Lower leg skin (tissue), 4 donors: ENCODE data around the gene B3GALT5. TPM values are rescaled to one million over a fixed set of nuclear protein-coding genes. Genes with fewer than 3 reads are reported as not detected.

Experiments
- DNase-seq, 2 donors: peaks; one replicate each; pipeline ENCODE4 v3.0.0-alpha.2; 2019; ENCODE audit warnings: low spot score in 2 of 2
- H3K4me3 ChIP-seq: fragments of 200-600 bp; sonication (generic); 2 replicates; pipeline ENCODE4 v1.5.1; 2017; ENCODE audit warnings: mild to moderate bottlenecking, low read depth; ENCODE audit not compliant: poor library complexity, severe bottlenecking
- POLR2A ChIP-seq, 2 donors: fragments of 450-650 bp; IDR thresholded peaks; one replicate each; pipeline ENCODE4 v1.6.1; 2016 to 2017; ENCODE audit warnings: antibody characterized with exemption in 2 of 2, mild to moderate bottlenecking in 1 of 2, moderate library complexity in 1 of 2
- WGBS, 2 donors: methylation state at CpG; one replicate each; pipeline ENCODE4 v1.1.5; 2018; 5-methylcytosine and 5-hydroxymethylcytosine counted together
- intact Hi-C: fragments of 100-400 bp; cut with DNase I; formaldehyde crosslinking; loops from one replicate; pipeline ENCODE4 v1.15.0; 2023; ENCODE audit warnings: low total_unique reads
- total RNA-seq, 4 donors: library from RNA; depleted of rRNA; stranded (reverse); fragments of >200 nt; gene quantifications; one replicate each; pipeline ENCODE4 v1.1.0, GENCODE V29; 2016
- TF ChIP-seq, protein P1 (sequence below), 3 donors: fragments of 450-650 bp; IDR thresholded peaks; one replicate each; pipeline ENCODE4 v1.5.1; 2016; ENCODE audit warnings: antibody characterized with exemption in 3 of 3, mild to moderate bottlenecking in 3 of 3, moderate library complexity in 2 of 3

B3GALT5 gene
- total RNA-seq, 4 donors from 2014 or later, result 0.89 to 7.6 (median 4.1) TPM

GRCh38 chr21:39657091-39657689, 44.5 kb downstream of the B3GALT5 start:
- TF ChIP-seq, protein P1, sequence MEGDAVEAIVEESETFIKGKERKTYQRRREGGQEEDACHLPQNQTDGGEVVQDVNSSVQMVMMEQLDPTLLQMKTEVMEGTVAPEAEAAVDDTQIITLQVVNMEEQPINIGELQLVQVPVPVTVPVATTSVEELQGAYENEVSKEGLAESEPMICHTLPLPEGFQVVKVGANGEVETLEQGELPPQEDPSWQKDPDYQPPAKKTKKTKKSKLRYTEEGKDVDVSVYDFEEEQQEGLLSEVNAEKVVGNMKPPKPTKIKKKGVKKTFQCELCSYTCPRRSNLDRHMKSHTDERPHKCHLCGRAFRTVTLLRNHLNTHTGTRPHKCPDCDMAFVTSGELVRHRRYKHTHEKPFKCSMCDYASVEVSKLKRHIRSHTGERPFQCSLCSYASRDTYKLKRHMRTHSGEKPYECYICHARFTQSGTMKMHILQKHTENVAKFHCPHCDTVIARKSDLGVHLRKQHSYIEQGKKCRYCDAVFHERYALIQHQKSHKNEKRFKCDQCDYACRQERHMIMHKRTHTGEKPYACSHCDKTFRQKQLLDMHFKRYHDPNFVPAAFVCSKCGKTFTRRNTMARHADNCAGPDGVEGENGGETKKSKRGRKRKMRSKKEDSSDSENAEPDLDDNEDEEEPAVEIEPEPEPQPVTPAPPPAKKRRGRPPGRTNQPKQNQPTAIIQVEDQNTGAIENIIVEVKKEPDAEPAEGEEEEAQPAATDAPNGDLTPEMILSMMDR (IDR thresholded peaks at IDR 0.05), result no peak
- no peak for TF ChIP-seq POLR2A (IDR thresholded peaks at IDR 0.05)
- peak in 1 of 2 donors; percentile 31 for DNase-seq
- intact Hi-C loops, result loop anchor here (10.0 kb wide), 1 partner anchor 58 kb away; no protein-coding TSS in a partner anchor
- whole genome bisulfite sequencing, 2 donors, result 93 to 96% methylated on average over 5 of the region's 5 CpGs
- H3K4me3 ChIP-seq, result no peak overlapping the region

DNA sequence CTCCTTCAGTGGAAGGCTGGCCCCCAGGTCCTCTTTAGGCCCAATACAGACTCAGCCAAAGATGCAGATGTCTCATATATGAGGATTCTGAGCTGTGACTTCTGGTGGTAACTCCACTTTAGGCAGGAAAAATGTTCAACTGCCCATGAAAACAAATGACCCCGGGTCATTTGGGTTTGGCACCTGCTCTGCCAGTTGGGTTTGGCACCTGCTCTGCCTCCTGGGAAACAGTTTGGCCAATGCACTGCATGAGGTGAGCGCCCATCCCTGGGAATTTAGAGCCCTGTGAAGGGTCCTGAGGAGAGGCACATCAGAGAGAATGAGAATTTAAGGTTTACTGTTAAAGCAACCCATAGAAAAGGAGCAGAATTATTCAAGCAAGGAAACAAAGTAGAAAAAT, 45.3 kb downstream of the B3GALT5 start:
- peak in 1 of 2 donors; percentile 58 for DNase-seq
- WGBS, 2 donors, result 72 to 80% methylated on average over 2 of the region's 2 CpGs
- TF ChIP-seq, protein P1 (IDR thresholded peaks at IDR 0.05), result no peak
- TF ChIP-seq POLR2A (IDR thresholded peaks at IDR 0.05), result no peak
- intact Hi-C loops, result loop anchor here (10.0 kb wide), 1 partner anchor 57 kb away; no protein-coding TSS in a partner anchor
- H3K4me3 ChIP-seq, result no peak overlapping the region

DNA sequence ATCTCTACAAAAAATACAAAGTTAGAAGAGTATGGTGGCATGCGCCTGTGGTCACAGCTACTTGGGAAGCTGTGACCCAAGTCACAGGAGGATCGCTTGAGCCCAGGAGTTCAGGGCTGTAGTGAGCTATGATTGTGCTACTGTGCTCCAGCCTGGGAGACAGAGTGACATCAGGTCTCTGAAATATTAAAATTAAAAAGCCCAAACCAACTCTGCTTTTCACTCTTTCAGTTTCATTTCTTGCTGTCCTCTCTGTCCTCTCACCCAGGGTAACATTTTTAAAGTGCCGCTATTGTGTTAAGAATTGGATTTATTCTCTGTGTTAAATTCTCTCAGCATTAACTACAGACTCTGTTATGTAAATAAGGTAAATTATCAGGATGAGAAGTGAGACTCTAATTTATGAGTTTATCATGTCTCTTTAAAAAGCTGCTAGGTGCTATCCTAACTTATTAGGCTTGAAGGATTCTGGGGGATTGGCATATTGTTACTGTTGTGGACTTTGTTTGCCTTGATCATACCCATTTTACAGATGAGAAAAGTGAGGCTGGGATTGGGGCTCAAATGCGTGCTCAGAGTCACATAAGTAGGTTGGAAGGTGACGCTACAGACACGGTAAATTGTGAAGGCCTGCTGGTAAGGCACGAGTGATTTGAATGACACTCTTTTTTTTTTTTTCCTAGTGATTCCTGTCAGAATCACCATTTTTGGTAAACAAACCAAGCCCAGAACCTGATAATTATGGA, 46.5 kb downstream of the B3GALT5 start:
- H3K4me3 ChIP-seq, result no peak overlapping the region
- peak in 1 of 2 donors; percentile 12 for DNase-seq
- TF ChIP-seq, protein P1 (IDR thresholded peaks at IDR 0.05), result no peak
- no peak for TF ChIP-seq POLR2A (IDR thresholded peaks at IDR 0.05)
- intact Hi-C loops, result loop anchor here (10.0 kb wide), 1 partner anchor 56 kb away; no protein-coding TSS in a partner anchor
- WGBS, 2 donors, result 80 to 88% methylated on average over 7 of the region's 7 CpGs

GRCh38 chr21:39660191-39660980, 47.6 kb downstream of the B3GALT5 start:
- DNase-seq, result peak in 1 of 2 donors; percentile 79
- TF ChIP-seq, protein P1 (IDR thresholded peaks at IDR 0.05), result no peak
- no peak for TF ChIP-seq POLR2A (IDR thresholded peaks at IDR 0.05)
- no peak overlapping the region for H3K4me3 ChIP-seq
- intact Hi-C loops, result no loop called here
- 22 to 28% methylated on average over 17 of the region's 17 CpGs for WGBS, 2 donors

GRCh38 chr21:39661121-39661520, 48.4 kb downstream of the B3GALT5 start:
- H3K4me3 ChIP-seq, result no peak overlapping the region
- DNase-seq, result peak in 1 of 2 donors; percentile 72
- TF ChIP-seq POLR2A (IDR thresholded peaks at IDR 0.05), result no peak
- intact Hi-C loops, result no loop called here
- 90 to 95% methylated on average over 18 of the region's 18 CpGs for WGBS, 2 donors

DNA sequence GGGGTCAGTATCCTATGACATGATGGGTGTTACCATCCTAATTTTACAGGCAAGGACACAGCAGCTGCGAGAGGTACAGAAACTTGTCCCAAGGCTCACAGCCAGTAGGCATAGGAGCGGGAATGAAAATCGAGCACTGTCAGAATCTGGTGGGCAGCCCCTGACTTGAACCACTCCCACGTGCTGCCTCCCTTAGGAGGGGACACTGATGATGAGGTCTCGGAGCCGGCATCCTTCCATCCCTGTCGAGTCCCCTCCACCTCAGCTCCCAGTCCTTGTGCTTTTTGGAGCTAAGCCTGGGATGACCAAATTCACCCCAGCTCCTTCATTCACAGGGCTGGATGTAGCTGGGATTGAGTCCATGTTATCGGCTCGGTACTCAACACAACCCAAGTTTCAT, 49.0 kb downstream of the B3GALT5 start:
- intact Hi-C loops, result no loop called here
- 89 to 96% methylated on average over 9 of the region's 9 CpGs for WGBS, 2 donors
- DNase-seq, result peak in 1 of 2 donors; percentile 62
- TF ChIP-seq POLR2A (IDR thresholded peaks at IDR 0.05), result no peak
- TF ChIP-seq, protein P1 (IDR thresholded peaks at IDR 0.05), result no peak
- H3K4me3 ChIP-seq, result no peak overlapping the region
